Tibial nerve (tissue), 4 donors: ENCODE results near the gene B3GAT2.

Source experiments
- CTCF ChIP-seq, 5 experiments: fragments of 200-600 bp in 3 of 5; fragments of 450-650 bp in 2 of 5; sonication (generic) in 3 of 5; IDR thresholded peaks; one replicate each; pipeline ENCODE4 v1.5.1; 2016 to 2019; ENCODE audit warnings: antibody characterized with exemption in 5 of 5, mild to moderate bottlenecking in 3 of 5, moderate library complexity in 2 of 5
- EP300 ChIP-seq, 2 donors: sonication (generic); formaldehyde crosslinking; IDR thresholded peaks; one replicate each; pipeline ENCODE4 v1.6.1; 2017; ENCODE audit warnings: antibody characterized with exemption in 2 of 2, mild to moderate bottlenecking in 1 of 2
- POLR2A ChIP-seq, 2 donors: fragments of 450-650 bp; IDR thresholded peaks; one replicate each; pipeline ENCODE4 v1.6.1; 2017; ENCODE audit warnings: antibody characterized with exemption in 2 of 2, mild to moderate bottlenecking in 2 of 2, moderate library complexity in 2 of 2

- TF ChIP-seq CTCF (IDR thresholded peaks at IDR 0.05) (no peak), POLR2A (IDR thresholded peaks at IDR 0.05) (no peak), EP300 (IDR thresholded peaks at IDR 0.05) (no peak)
Observed at GRCh38 chr6:70889270-70889669, 67.6 kb downstream of the B3GAT2 start.
